Measurements from ENCODE around the gene SLC9A3.

- TF ChIP-seq FOXM1 (IDR thresholded peaks at IDR 0.05; ENCODE audit: borderline replicate concordance) (no peak), LEF1 (IDR thresholded peaks at IDR 0.05; ENCODE audit: borderline replicate concordance) (no peak), BHLHE40 (IDR thresholded peaks at IDR 0.05; ENCODE audit: borderline replicate concordance) (no peak), L3MBTL2 (conservative IDR thresholded peaks at IDR 0.05) (no peak), SUZ12 (IDR thresholded peaks at IDR 0.05) (no peak), SP1 (IDR thresholded peaks at IDR 0.05) (no peak), TARDBP (IDR thresholded peaks at IDR 0.05) (no peak), PKNOX1 (IDR thresholded peaks at IDR 0.05) (no peak), NFRKB (IDR thresholded peaks at IDR 0.05) (no peak)
Measured at GRCh38 chr5:454936-455335, 69.3 kb downstream of the SLC9A3 start.
